Stimulated activated CD8-positive, alpha-beta memory T cell treated with anti-CD3 and anti-CD28 coated beads, Interleukin-2, amount 100 ng/mL, for 1 hour (primary cell): Measurements from ENCODE around the gene CHCHD1.
"Not testable (repeated sequence)": the region's sequence is repeated elsewhere in the genome, so short reads cannot be mapped to it uniquely, and the experiment has no call there.

Experiments used
- DNase-seq, 2 donors: peaks; one replicate each; pipeline ENCODE4 v3.0.0-alpha.2; 2020; ENCODE audit warnings: low read depth in 2 of 2

The CHCHD1 gene

DNA sequence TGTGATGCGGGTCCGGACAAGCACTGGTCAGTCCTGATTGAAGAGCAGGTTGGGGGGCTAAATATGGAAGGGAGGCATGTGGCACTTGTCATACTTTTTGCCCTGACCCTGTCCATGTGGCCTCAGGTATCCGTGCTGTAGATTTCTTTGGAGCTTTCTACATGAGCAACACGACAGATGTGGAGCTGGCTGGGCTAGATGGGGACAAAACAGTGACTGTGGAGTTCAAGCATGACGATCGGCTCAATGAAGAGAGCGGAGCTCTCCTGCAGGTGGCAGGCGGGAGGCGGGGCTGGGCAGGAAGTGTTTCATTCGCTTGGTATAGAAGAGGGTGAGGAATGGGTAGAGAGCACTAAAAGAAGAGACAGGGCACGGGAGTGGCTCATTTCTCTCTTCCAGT lies 13.0 kb upstream of the CHCHD1 start:
- peak in 1 of 2 donors; percentile 41 for DNase-seq

DNA sequence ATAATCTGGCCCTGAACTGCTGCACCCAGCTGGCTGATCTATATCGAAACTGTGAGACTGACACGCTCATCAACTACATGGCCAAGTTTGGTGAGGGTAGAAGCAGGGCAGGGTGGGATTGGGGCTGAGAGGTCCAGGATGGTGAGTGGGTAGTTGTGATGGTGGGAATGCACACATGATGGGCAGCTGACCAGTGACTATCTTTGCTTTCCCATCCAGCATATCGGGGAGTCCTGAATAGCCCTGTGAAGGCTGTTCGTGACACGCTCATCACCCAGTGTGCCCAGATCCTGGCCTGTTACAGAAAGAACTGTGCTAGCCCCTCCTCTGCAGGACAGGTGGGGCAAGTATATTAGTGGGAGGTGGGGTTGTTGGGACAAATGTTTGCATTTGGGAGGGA lies 12.5 kb upstream of the CHCHD1 start:
- DNase-seq, result no peak

DNA sequence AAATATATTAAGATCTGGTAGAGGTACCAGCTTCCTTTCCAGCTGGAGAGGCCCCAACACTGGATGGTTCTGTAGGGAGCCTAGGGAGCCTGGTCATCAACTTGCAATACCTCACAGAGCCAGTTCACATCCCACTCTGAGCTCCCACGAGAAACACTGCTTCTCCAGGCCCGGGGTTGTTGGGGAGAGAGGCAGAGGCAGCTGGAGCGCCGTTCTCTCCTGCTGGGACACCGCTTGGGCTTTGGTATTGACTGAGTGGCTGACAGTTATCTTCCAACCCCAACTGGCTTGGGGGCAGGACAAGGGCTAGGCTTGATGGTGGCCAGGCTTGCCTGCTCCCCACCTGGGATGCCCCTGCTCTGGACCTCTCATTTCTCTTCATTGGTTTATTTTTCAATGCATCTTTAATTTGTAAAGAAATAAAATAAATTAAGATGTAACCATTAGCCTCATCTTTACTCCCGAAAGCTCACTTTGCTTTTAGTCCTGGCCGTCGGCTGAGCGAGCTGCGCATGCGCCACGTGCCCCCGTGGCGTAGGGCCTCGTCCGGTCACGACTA lies 10.0 kb upstream of the CHCHD1 start:
- DNase-seq, result peak; percentile 68

DNA sequence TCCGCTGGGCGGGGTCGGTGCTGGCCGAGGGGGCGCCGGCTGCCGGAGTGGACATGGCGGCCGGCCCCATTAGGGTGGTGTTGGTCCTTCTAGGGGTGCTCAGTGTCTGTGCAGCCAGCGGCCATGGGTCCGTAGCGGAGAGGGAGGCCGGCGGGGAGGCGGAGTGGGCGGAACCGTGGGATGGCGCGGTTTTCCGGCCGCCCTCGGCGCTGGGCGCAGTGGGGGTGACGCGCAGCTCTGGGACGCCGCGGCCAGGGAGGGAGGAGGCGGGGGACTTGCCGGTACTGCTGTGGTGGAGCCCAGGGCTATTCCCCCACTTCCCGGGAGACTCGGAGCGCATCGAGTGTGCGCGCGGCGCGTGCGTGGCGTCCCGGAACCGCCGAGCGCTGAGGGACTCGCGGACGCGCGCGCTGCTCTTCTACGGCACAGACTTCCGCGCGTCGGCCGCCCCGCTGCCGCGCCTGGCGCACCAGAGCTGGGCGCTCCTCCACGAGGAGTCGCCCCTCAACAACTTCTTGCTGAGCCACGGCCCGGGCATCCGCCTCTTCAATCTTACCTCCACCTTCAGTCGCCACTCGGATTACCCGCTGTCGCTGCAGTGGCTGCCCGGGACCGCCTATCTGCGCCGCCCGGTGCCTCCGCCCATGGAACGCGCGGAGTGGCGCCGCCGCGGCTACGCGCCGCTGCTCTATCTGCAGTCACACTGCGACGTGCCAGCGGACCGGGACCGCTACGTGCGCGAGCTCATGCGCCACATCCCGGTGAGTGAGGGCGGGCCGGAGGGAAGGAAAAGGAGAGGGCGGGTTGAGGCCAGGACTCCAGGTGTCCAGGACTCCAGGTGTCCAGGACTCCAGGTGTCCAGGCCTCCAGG lies 9.3 kb upstream of the CHCHD1 start:
- peak; percentile 49 to 65 for DNase-seq

DNA sequence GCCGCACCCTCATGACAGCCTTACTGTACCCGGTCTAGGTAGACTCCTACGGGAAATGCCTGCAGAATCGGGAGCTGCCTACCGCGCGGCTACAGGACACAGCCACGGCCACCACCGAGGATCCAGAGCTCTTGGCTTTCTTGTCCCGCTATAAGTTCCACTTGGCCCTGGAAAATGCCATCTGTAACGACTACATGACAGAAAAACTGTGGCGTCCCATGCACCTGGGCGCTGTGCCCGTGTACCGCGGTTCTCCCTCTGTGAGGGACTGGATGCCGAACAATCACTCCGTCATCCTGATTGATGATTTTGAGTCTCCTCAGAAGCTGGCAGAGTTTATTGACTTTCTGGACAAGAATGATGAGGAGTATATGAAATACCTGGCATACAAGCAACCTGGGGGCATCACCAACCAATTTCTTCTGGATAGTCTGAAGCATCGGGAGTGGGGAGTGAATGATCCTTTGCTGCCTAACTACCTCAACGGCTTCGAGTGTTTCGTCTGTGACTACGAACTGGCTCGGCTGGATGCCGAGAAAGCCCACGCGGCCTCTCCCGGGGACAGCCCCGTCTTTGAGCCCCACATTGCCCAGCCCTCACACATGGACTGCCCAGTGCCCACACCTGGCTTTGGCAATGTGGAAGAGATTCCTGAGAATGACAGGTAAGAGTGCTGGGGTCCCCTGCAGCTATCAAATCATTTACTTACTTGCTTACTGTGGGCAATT lies 8.5 kb upstream of the CHCHD1 start:
- no peak for DNase-seq

DNA sequence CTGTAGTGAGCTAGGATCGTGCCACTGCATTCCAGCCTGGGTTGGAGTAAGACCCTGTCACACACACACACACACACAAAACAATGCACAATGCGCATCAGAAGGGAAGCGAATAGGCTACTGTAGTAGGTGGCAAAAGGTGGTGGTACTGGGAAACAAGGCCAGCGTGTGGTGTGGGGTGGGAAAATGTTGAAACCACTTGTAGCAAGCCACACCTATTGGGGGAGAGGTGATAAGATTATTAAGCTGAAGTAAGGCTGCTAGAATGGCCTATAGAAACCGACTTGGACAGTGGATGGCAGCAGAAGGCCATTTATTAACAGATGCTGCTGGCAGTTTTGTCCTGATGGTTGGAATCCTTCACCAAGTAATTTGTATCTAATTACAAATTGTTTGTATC lies 7.2 kb upstream of the CHCHD1 start:
- DNase-seq, result no peak

DNA sequence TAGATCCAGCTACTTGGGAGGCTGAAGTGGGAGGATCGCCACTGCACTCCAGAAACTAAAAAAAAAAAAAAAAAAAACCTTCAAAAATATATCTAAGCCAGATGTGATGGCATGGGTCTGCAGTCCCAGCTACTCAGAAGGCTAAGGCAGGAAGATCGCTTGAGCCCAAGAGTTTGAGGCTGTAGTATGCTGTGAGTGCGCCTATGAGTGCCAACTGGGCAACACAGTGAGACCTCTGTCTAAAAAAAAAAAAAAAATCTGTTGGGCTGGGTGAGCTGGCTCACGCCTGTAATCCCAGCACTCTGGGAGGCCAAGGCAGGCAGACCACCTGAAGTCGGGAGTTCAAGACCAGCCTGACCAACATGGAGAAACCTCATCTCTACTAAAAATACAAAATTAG lies 2.8 kb upstream of the CHCHD1 start:
- no peak for DNase-seq

DNA sequence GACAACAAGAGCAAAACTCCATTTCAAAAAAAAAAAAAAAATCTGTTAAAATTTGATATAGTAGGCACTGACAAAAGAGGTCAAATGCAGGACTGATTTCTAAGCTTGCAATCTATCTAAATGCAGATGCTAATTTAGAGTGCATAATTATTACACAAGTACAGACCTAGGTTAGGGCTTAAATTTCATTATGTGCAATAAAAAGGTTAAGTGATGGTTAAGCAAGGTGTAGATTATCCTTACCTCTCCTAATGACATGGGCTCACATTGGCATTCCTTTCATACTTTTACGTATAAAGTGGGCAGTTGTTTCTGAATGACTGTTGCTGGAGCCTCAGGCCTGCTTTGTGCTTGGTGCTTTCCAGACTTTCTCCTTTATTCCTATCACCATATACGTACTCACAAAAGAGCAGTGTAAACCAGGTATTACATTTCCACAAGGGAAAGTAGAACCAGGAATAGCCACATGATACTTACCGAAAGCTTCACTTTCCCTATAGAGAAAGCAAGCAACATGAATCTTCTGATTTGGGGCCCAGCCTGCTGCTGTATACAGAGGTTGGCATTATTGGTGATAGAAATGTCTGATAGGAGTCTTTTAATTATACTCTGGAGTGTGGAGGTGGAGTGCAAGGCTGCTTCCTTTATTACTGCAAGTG lies 2.2 kb upstream of the CHCHD1 start:
- no peak for DNase-seq

DNA sequence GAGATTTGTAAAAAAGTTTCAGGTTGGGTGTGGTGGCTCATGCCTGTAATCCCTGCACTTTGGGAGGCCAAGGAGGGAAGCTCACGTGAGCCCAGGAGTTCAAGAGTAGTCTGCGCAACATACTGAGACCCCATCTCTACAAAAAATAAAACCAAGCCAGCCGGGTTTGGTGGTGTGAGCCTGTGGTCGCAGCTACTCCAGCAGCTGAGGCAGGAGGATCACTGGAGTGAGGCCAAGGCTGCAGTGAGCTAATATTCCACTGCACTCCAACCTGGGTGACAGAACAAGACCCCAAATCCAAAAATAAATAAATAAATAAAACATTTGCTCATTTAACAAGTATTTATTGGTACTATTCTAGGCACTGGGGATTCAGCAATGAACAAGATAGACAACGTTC lies 1.5 kb upstream of the CHCHD1 start:
- no peak for DNase-seq

DNA sequence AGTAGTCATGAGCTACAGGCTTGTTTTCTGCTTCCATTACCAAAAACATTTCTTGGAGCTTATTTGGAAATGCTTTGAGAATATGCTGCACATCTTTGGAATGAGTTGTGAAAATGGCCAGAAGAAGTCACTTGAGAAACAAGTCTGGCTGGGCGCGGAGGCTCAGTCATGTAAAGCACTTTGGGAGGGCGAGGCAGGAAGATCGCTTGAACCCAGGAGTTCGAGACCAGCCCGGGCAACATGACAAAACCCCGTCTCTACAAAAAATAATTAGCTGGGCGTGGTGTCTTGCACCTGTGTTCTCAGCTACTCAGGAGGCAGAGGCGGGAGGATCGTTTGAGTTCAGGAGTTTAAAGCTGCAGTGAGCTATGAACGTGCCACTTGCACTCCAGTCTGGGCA lies 882 bp upstream of the CHCHD1 start:
- DNase-seq, result no peak

DNA sequence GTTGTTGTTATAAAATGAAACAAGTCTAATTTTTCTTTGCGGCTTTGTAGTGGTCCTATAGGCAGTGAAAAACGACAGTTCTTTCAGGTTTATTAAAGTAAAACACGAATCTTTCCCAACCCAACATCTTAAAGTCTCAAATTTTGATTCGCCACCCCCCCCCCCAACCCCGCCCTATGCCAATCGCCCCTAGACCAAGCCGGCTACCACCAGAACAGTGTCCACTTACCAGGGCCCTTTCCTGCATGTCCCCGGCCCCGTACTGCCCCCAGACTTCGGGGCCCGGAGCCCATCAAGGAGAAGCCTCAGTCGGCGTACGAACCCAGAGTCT lies 335 bp upstream of the CHCHD1 start:
- no peak for DNase-seq

DNA sequence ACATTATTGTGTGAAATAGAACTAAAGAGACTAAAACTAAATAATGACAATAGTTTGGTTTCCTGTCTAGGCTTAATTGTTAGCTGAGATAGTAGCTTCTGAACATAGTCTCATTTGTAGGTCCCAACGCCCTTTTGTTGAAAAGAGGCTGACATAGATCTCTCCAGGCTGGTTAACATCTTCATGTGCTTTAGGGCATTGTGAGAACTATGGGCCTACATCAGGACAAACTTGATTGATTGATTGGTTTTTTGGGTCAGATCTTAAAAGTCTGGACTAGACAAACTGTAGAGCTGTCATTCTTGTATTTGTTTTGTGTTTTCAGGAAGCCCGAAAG lies 869 bp downstream of the CHCHD1 start:
- no peak for DNase-seq

DNA sequence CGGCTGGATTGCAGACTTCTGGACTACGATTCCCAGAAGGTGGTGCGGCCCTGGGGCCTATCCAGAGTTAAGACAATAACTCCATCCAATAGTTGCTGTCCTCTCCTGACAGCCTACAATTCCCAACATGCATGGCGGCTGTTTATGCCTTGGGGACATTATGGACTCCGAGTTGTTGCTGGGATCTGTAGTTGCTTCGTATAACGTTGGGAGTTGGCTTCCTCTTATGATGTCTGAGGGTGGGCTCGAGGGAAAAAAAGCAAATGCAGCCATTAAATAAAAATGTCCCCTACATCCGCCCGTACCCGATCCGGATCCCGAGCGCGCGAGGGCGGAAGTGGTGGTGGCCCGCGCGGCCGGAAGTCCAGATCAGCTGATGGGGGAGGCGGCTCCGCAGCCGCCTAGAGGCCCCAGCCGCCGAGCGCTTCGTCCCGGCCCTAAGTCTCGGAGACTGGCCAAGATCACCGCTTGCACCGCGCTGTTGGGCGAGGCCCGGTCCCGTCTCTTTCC lies 3.4 kb downstream of the CHCHD1 start, which contains the start of gene ZSWIM8:
TSS of gene ZSWIM8 (plus strand) at position 396 of the 510 bp plus-strand sequence. CDS start 273 bp downstream, outside the sequence.
- peak; percentile 66 to 74 for DNase-seq

DNA sequence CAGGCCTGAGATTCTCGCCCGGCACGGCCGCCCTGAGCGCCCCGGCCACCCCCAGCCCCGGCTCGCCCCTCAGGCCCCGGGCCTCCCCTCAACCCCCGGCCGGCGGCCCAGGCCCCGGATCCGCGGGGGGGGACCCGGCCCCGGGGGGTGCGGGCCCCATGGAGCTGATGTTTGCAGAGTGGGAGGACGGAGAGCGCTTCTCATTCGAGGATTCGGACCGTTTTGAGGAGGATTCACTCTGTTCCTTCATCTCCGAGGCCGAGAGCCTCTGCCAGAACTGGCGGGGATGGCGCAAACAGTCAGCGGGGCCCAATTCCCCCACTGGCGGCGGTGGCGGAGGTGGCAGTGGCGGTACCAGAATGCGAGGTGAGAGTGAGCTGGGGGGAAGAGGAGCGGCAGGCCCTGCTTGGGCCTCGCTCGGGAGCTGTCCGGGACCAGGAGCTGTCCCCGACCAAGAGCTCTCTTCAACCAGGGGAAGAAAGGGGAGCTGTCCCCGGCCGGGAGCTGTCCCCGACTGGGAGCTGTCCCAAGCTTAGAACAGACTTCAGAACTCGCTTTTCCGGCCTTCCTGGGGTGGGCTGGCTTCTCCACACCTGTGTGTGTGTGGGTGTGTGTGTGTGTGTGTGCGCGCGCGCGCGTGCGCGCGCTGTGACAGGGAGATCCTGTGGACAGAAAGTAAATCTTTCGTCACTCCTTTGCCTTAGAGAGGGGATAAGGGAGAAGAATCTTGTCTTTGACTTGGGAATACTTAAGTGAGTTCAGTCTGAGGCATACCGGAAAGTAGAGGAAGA lies 4.1 kb downstream of the CHCHD1 start:
- DNase-seq, result no peak

DNA sequence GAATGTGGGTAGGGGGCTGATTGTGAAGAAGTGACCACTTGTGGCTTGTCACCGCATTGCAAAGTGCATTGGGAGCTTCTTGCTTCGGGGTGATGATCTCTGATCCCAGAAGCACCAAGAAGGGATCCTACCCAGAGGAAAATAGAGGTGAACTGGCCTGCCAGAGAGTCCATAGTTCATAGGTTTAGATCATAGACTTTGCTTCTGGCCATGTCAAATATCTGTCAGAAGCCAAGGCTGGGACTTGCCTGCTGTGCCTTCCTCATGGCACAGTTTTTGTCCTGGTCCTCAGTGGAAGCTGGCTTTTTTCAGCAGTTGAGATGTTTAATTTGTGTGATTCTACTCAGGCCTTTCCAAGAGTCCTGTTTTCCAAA lies 4.7 kb downstream of the CHCHD1 start:
- no peak for DNase-seq

DNA sequence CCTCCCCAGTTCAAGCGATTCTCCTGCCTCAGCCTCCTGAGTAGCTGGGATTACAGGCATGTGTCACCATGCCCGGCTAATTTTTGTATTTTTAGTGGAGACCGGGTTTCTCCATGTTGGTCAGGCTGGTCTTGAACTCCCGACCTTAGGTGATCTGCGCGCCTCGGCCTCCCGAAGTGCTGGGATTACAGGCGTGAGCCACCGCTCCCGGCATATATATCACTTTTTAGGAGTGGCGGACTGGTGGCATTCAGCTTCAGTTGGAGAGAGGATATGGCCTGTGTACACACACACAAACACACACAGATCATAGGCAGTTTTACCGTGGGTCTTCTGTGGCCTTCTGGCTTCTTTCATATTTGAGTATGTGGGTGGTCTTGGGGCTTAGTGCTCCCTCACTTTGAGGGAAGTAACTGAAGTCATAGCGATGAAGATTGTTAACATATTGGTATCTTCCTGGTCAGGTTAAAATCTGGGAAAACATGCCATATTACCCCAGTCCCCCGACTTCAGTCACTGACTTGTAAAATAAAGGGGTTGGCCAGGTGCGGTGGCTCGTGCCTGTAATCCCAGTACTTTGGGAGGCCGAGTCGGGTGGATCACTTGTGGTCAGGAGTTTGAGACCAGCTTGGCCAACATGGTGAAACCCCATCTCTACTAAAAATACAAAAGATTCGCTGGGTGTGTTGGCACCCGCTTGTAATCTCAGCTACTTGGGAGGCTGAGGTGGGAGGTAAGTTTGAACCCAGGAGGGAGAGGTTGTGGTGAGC lies 5.4 kb downstream of the CHCHD1 start:
- DNase-seq, result not testable (repeated sequence)

DNA sequence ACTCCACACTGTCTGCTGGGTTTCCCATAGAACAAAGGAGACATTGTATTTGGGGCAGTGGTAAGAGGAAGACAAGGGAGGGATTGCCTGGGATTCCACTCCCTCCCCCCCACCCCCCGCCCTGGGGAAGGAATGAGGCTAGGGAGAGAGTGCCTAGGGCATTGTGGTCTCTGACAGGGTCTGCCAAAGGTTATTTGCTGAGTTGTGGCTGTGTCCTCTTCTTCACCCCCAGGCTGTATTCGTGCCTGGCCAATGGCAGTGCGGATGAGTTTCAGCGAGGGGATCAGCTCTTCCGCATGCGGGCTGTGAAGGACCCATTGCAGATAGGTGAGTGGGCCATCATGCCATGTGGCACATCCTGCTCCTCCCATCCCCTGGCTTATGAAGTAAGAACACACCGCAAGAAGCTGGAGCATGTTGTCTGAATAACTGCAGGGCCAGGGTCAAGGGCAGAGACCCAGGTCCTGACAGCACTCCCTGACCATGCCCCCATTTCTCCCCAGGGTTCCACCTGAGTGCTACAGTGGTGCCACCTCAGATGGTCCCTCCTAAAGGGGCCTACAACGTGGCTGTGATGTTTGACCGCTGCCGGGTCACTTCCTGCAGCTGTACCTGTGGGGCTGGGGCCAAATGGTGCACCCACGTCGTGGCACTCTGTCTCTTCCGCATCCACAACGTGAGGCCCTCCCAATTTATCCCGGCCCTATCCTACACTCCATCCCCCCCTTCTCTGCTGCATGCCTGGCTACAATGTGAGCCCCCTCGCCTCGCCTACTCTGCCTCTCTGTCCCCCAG lies 7.2 kb downstream of the CHCHD1 start:
- no peak for DNase-seq

DNA sequence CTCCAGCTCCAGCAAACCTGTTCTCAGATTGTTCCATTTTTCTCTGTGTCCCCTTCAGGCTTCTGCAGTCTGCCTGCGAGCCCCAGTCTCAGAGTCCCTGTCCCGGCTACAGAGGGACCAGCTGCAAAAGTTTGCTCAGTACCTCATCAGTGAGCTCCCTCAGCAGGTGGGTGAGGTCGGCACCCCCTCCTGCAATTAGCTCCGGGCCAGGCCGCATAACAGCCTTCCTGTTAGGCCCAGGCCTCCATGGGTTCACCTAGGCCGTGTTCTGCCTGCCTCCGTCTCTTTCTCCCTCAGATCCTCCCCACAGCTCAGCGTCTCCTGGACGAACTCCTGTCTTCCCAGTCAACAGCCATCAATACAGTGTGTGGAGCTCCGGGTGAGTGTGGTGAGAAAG lies 7.8 kb downstream of the CHCHD1 start:
- DNase-seq, result no peak

DNA sequence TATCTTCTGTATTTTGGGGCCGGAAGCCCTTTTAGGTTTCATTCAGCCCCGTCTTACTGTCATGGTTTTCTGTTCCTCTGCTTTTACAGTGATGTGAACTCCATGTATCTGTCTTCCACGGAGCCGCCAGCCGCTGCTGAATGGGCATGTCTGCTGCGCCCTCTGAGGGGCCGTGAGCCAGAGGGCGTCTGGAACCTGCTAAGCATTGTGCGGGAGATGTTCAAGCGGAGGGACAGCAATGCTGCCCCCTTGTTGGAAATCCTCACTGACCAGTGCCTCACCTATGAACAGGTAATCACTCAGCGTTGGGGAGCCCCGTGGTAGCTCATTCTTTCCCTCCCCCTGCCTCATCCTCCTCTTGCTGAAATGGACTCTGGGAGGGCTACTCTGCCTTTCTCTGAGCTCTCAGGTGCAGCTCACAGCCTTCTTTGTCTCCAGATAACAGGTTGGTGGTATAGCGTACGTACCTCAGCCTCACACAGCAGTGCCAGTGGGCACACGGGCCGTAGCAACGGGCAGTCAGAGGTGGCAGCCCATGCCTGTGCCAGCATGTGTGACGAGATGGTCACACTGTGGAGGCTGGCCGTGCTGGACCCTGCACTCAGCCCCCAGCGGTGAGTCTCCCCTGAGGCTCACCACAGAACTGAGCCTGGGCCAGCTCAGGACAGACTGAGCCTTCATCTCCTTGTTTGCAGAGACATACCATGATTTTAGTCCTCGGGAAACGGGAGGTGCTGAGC lies 9.2 kb downstream of the CHCHD1 start:
- DNase-seq, result no peak
